T-helper 9 cell (primary cell): ENCODE results near the gene ZNF92.
"Not testable (repeated sequence)": the region's sequence is repeated elsewhere in the genome, so short reads cannot be mapped to it uniquely, and the experiment has no call there.

Experiments
- DNase-seq: peaks from one replicate; pipeline ENCODE4 v3.0.0-alpha.2; 2020

ZNF92 gene

DNA sequence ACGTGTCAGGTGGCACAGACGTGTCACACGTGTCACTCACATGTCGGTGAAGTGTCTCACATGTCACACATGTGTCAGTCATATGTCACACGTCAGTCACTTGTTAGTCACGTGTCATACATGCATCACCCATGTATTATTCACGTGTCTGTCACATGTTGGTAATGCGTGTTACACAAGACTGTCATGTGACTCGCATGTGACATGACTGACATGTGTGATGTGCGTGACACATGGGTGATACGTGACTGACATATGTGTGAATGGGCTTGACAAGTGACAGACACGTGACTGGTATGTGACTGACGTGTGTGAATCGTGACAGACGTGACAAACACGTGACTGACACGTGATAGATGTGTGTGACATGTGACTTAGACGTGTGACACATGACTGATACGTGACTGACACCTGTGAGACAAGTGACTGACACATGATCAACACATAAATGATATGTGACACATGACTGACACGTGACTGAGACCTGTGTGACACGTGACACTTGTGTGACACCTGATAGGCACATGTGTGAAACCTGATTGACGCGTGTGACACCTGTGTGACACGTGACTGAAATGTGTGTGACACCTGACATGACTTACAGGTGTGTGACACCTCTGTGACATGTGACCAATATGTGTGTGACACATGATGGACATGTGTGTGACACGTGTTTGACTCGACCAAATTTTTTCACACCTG is 56.1 kb downstream of the ZNF92 start:
- DNase-seq, result no peak

DNA sequence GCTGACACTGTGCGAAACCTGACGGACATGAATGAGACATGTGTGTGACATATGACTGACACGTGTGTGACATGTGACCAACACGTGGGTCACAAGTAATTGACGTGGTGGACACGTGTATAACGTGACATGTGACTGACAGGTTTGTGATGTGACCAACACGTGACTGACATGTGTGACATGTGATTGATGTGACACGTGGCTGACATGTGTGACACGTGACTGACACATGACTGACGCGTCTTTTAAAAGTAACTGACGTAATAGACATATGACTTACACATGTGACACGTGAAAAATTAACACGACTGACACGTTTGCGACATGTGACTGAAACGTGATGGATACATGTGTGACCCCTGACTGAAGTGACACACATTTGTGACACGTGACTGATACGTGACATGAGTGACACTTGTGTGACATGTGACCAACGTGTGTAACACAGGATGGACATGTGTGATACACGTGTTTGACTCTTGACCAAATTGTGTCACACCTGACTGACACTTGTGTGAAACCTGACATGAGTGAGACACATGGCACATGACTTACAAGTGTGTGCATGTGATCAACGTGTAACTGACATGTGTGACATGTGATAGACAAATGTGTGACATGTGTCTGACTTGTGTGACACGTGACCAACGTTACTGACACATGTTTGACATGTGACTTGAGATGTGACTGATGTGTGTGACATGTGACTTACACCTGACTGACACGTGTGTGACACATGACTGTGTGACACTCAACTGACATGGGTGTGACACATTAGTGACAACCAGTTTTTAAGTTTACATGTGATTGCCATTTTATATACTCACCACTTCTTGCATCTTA is 56.9 kb downstream of the ZNF92 start:
- no peak for DNase-seq

- DNase-seq, result no peak
These were observed 60.7 kb downstream of the ZNF92 start for GRCh38 chr7:65434307-65434706.

GRCh38 chr7:65436163-65436562 is 62.5 kb downstream of the ZNF92 start:
- no peak for DNase-seq

GRCh38 chr7:65438598-65438997 is 64.9 kb downstream of the ZNF92 start:
- DNase-seq, result no peak

DNA sequence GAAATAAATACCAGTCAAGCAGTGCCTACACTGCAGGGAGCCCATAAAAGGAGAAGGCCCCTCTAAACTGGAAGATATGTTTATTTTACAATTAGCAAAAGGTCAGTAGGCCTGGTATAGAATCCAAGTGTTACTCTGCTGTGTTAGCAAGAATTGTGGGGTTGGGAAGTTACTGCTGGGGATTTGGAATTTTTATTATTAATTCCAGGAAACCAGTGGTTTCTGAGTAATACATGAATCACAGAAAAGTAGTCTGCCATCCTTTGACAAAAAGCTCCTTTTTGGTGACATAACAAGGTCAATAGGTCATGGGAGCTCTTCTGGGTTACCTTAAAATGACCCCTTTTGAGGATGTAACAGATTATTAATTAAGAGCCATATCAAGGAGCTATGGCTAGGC is 67.4 kb downstream of the ZNF92 start:
- no peak for DNase-seq

DNA sequence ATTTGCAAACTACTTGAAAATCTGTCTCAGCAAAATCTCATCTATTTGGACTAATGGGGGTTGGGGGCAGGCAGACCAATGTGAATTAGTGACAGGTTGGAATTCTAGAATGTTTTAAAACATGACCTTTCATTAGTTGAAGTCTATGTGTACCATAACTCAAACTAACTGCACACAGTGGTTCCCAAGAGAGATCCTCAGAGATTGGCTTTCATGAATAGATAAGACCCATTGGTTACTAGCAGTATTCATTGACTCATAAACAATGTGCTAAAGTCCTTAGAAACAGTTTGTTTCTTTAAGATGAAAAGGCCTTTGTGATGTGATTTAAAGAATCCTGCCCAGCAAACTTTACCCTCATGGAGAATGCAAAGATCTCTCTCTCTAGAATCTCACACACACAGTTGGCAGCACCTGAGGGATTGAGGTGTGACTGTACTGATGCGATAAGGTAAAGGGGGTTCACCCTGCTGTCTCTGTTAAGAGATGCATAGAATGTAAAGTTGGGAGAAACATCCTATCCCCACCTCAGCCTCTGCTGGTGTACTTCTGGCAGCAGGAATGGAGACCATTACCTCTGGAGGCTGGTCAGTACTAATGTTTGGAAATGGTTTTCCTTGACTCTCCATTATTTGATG is 70.7 kb downstream of the ZNF92 start:
- DNase-seq, result no peak

GRCh38 chr7:65444899-65445823 is 71.5 kb downstream of the ZNF92 start:
- DNase-seq, result no peak

DNA sequence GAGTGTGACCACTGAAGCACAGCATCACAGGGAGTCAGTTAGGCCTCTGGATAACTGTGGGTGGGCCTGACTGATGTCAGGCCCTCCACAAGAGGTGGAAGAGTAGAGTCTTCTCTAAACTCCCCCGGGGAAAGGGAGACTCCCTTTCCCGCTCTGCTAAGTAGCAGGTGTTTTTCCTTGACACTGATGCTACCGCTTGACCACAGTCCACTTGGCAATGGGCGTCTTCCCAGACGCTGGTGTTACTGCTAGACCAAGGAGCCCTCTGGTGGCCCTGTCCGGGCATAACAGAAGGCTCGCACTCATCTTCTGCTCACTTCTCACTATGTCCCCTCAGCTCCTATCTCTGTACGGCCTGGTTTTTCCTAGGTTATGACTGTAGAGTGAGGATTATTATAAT is 73.4 kb downstream of the ZNF92 start:
- DNase-seq, result not testable (repeated sequence)

GRCh38 chr7:65448816-65449504 is 75.3 kb downstream of the ZNF92 start:
- no peak for DNase-seq

DNA sequence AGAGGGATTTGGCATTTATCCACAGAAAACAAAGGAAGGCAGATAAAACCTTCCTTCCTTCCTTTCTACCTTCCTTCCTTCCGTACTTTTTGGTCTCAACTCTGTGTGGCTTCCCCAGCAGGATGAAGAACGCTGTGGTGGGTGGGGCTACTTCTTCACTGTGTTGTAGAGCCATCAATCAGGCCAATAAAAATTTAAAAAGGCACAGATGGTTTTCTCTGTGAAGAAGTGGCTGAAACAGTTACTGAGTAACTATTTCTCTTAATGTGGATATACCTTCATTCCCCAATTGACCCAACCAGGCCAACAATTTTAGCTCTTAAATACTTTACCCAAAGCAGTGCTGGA is 75.8 kb downstream of the ZNF92 start:
- DNase-seq, result no peak
